GM18873 (cell line): ENCODE results near the gene CXCL5.

ENCODE experiments used
- ATAC-seq: cut with Tn5 transposase; IDR thresholded peaks from one replicate; pipeline ENCODE4 v1.9.1; 2021; ENCODE audit warnings: mild to moderate bottlenecking, moderate library complexity, moderate number of reproducible peaks; ENCODE audit not compliant: unreplicated experiment, low FRiP score

The CXCL5 gene

DNA sequence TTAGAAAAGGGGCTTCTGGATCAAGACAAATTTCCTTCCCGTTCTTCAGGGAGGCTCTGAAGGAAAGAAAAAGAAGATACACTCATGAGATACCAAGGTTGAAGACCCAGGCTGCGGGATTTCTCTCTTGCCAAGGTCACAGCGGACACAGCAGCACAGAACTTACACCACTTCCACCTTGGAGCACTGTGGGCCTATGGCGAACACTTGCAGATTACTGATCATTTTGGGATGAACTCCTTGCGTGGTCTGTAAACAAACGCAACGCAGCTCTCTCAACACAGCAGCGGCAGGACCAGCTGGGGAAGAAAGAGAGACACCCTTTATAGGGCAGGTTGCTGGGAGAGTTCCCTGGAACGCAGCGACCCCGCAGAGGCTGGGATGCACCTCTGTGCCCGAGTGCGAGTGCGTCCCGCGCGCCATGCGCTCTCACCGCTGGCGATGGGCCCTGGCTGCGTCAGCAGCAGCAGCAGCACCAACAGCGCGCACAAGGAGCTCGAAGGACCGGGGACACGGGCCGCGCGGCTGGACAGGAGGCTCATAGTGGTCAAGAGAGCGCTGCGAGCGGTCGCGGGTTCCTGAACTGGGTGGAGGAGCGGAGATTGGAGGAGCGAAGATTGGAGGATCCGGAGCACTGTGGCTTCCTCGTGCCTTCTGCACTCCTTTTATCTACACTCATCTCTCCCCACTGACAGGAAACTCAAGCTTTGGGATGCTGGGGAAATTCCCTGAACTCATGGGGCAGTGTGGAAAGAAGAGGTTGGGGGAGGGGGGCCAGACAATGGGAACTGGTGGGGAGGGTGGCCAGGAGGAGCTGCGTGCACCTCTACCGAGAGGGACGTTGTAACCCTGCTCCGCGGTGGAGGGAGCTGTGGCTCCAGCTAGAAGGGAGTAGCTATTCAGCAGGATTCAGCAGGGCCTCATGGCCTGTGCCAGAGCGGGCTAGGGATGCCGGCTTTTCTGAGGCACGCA, at the start of gene CXCL5:
Gene CXCL5 (minus strand): TSS at position 638 of the 972 bp plus-strand sequence. CDS start 96 bp downstream, at position 542.
- ATAC-seq, result no peak

- ATAC-seq, result no peak
Observed at GRCh38 chr4:74047152-74047551, 48.7 kb upstream of the CXCL5 start.

DNA sequence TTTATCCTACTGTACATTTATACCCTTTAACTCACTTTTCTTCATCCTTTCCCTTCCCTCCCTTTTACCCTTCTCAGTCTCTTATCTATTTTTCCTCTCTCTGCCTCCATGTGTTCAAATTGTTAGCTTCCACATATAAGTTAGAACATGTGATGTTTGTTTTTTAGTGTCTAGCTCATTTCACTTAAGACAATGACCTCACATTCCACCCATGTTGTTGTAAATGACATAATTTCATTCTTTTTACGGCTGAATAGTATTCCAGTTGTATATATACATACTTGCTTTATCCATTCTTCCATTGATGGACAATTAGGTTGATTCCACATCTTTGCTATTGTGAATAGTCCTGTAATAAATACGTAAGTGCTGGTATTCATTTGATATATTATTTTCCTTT, 47.3 kb upstream of the CXCL5 start:
- no peak for ATAC-seq

DNA sequence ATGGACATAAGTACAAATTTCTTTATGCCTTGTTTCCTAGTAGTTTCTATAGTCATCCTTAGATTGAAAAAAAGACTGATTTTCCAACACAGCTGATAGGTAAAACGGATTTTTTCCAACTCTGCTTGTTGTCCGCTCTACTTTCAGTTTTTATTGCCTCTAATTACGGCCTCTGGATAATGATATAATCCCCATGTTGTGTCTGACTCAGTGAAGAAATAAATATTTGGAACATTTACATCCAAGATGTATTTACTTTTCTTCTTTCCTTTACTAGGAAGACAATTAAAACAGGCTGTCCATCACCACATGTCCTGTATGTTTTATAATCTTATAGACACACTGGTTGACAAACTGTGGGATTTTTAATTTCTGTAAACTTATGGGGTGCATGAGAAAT, 46.8 kb upstream of the CXCL5 start:
- ATAC-seq, result no peak

- ATAC-seq, result no peak
Observed at GRCh38 chr4:74044677-74045076, 46.2 kb upstream of the CXCL5 start.

- no peak for ATAC-seq
Observed at GRCh38 chr4:74042681-74043080, 44.2 kb upstream of the CXCL5 start.

DNA sequence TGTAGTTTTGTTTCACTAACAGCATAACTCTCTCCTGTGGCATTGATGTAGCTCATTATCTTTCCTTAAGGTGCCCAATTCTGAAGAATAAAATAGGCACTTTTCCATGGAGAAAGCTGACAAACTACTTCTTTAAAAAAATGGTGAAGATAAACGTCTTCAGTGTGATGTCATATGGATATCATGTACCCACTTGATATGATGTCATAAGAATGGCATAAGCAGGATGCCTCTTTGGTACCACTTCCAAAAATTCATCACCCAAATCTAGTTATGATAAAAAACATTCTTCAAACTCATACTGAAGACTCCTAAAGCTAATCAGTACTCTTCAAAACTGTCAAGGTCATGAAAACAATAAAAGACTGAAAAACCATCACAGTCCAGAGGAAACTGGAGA, 42.9 kb upstream of the CXCL5 start:
- ATAC-seq, result no peak

DNA sequence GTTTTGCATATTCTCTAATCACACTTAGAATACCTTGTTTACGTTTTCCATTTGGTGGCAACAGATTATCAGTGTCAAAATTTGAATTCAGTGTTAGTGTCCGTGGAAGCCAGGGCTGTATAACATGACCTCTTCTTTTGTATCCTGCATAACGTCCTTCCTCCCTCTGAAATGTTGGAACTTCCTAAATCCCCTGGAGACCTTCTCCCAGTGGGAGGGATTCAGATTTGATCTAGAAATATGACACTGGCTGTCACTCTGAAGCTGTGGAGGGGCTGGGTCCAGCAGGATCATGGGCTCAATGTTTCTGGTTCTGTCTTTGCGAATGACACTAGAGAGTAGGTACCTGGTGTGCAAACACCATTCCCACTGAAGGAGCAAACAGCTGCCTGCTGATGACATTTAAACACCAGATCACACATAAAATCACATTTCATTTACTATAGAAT, 40.9 kb upstream of the CXCL5 start:
- no peak for ATAC-seq

GRCh38 chr4:74038425-74039314, 40.2 kb upstream of the CXCL5 start, which contains the start of gene CXCL3:
TSS of gene CXCL3 (minus strand) at chr4:74038689. CDS start at chr4:74038611, 78 bp downstream.
- no peak for ATAC-seq

- no peak for ATAC-seq
Observed at GRCh38 chr4:74038086-74038424, 39.6 kb upstream of the CXCL5 start.

- no peak for ATAC-seq
Observed at GRCh38 chr4:74037076-74037955, 38.8 kb upstream of the CXCL5 start.

- no peak for ATAC-seq
Observed at GRCh38 chr4:74033739-74034138, 35.3 kb upstream of the CXCL5 start.

DNA sequence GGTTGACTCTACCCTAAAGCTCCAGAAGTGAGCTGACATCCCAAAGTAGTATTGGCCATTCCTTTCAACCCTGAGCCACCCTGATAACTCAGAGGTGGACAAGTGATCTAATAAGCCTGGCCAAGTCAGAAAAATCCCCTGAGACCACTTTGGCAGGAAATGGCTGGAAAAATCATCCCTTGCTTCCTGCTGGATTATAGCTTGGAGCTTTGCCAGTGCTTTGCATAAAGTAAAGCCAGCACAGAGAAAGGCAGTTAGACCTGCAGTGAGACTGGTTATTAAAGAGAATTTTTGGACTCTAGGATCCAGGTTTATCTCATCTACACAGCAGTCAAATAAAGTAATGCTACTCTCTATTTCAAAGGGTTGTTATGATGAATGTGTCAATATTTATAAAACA, 33.6 kb upstream of the CXCL5 start:
- no peak for ATAC-seq

- ATAC-seq, result no peak
Observed at GRCh38 chr4:74031576-74031975, 33.1 kb upstream of the CXCL5 start.

- no peak for ATAC-seq
Observed at GRCh38 chr4:74030285-74030684, 31.8 kb upstream of the CXCL5 start.

DNA sequence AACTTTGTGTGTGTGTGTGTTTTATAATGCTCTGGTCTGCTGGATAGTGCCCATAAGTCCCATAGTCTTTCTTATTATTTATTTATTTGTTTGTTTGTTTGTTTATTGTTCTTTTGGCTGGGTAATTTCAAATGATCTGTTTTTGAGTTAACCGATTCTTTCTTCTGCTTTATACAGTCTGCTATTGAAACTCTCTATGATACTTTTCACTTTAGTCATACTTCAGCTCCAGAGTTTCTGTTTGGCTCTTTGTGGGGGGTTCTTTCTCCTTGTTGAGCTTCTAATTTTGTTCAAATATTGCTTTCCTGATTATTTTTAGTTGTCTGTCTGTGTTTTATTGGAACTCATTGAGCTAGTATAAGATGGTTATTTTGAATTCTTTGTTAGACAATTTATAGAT, 30.0 kb upstream of the CXCL5 start:
- ATAC-seq, result no peak

DNA sequence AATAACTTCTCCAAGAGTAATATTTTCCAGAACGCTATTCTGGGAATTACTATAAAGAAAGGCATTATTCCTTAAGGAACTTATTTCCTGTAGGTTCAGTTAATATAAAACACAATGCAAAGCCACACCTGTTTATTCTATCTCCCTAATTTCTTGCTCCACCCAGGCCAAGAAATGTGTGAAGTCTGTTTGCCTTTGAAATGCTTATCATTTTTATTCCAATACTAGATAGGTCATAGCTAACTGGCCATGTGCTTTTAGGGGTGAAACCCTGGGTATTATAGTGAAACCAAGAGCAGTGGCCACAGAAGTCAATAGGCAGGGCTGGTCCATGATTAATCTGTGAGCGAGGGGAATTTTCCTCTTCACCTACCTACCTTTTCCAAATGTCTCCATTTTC, 25.2 kb upstream of the CXCL5 start:
- no peak for ATAC-seq

- ATAC-seq, result no peak
Observed at GRCh38 chr4:74021601-74022000, 23.1 kb upstream of the CXCL5 start.

DNA sequence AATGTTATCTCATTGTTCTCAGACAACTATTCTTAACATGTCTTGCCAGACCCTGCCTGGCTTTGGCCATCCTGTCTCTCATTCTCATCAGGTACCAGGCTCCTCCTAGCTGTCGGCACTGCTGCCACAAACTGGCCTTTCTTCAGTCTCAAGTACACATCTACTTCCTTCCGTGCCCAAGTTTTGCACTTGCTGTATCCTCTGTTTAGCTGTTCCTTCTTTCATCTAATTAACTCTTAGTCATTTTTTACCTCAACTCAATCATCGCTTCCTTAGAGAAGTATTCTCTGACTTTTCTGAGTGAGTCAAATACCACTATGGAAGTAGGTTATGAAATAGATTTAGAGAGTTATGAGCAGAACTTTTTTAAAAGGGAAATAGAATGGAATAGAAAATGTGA, 20.3 kb upstream of the CXCL5 start:
- ATAC-seq, result no peak

- ATAC-seq, result no peak
Observed at GRCh38 chr4:74018116-74018515, 19.6 kb upstream of the CXCL5 start.
